Neuronal stem cell (in vitro differentiated cells): ENCODE results near the gene FGF3.

Source experiments
- DNase-seq: peaks from one replicate; pipeline ENCODE4 v3.0.0-alpha.2; 2013; ENCODE audit warnings: low spot score
- H2AFZ ChIP-seq: one replicate; pipeline ENCODE4 v1.6.1; 2013; ENCODE audit warnings: mild to moderate bottlenecking, low read length, inconsistent platforms
- H2AK5ac ChIP-seq: 2 replicates; pipeline ENCODE4 v1.6.1; 2013; ENCODE audit warnings: low read depth, mild to moderate bottlenecking, inconsistent platforms, low read length, moderate library complexity, mixed read lengths
- H2BK120ac ChIP-seq: 2 replicates; pipeline ENCODE4 v1.6.1; 2013; ENCODE audit warnings: low read depth, mild to moderate bottlenecking, inconsistent platforms, low read length, moderate library complexity, mixed read lengths
- H2BK12ac ChIP-seq: one replicate; pipeline ENCODE4 v1.6.1; 2013; ENCODE audit warnings: low read length, inconsistent platforms
- H2BK15ac ChIP-seq: 2 replicates; pipeline ENCODE4 v1.6.1; 2013; ENCODE audit warnings: mild to moderate bottlenecking, low read length, inconsistent platforms, mixed read lengths
- H2BK5ac ChIP-seq: one replicate; pipeline ENCODE4 v1.6.1; 2013; ENCODE audit warnings: inconsistent platforms, mild to moderate bottlenecking, low read length, moderate library complexity
- H3K14ac ChIP-seq: one replicate; pipeline ENCODE4 v1.6.1; 2013; ENCODE audit warnings: low read length, inconsistent platforms
- H3K18ac ChIP-seq: 2 replicates; pipeline ENCODE4 v1.6.1; 2013; ENCODE audit warnings: low read length, inconsistent platforms
- H3K23ac ChIP-seq: 2 replicates; pipeline ENCODE4 v1.6.1; 2013; ENCODE audit warnings: low read depth, mild to moderate bottlenecking, mixed read lengths, low read length, inconsistent platforms; ENCODE audit not compliant: poor library complexity
- H3K27ac ChIP-seq: replicated peaks from 3 replicates; pipeline ENCODE4 v1.5.1; 2013; ENCODE audit warnings: low read length, inconsistent platforms
- H3K27me3 ChIP-seq, 3 experiments: 2 replicates each; pipeline ENCODE4 v1.6.1; 2013; ENCODE audit warnings: low read length in 3 of 3, mild to moderate bottlenecking in 2 of 3, inconsistent platforms in 1 of 3, low read depth in 1 of 3, mixed read lengths in 1 of 3, moderate library complexity in 1 of 3; ENCODE audit not compliant: control insufficient read depth in 3 of 3, insufficient read depth in 3 of 3
- H3K36me3 ChIP-seq, 2 donors: replicated peaks in 1 of 2; 2 replicates each; pipeline ENCODE4 v1.6.1; 2013; ENCODE audit warnings: low read length in 2 of 2; ENCODE audit not compliant: control insufficient read depth in 2 of 2, insufficient read depth in 2 of 2
- H3K4ac ChIP-seq: 2 replicates; pipeline ENCODE4 v1.6.1; 2013; ENCODE audit warnings: inconsistent platforms, mild to moderate bottlenecking, low read length, moderate library complexity
- H3K4me1 ChIP-seq, 2 donors: 1 replicate in 1 of 2; 2 replicates in 1 of 2; pipeline ENCODE4 v1.6.1; 2013; ENCODE audit warnings: low read length in 2 of 2, low read depth in 1 of 2; ENCODE audit not compliant: control insufficient read depth in 2 of 2, insufficient read depth in 1 of 2
- H3K4me2 ChIP-seq: one replicate; pipeline ENCODE4 v1.6.1; 2013; ENCODE audit warnings: mild to moderate bottlenecking, low read length, inconsistent platforms; ENCODE audit not compliant: insufficient read depth, poor library complexity, severe bottlenecking
- H3K4me3 ChIP-seq, 2 donors: 2 replicates each; pipeline ENCODE4 v1.5.1; 2013; ENCODE audit warnings: low read length in 2 of 2, mild to moderate bottlenecking in 2 of 2, inconsistent platforms in 1 of 2, moderate library complexity in 1 of 2
- H3K79me1 ChIP-seq: one replicate; pipeline ENCODE4 v1.6.1; 2013; ENCODE audit warnings: low read depth, mild to moderate bottlenecking, inconsistent platforms, low read length, moderate library complexity
- H3K9ac ChIP-seq: one replicate; pipeline ENCODE4 v1.6.1; 2013; ENCODE audit warnings: mild to moderate bottlenecking, low read depth, low read length, inconsistent platforms; ENCODE audit not compliant: poor library complexity
- H3K9me3 ChIP-seq, 2 donors: replicated peaks in 1 of 2; 2 replicates each; pipeline versions ENCODE3 to v1.6.1; 2013; ENCODE audit warnings: low read length in 2 of 2, mild to moderate bottlenecking in 2 of 2, inconsistent platforms in 1 of 2, low read depth in 1 of 2, mixed read lengths in 1 of 2, moderate library complexity in 1 of 2; ENCODE audit not compliant: control insufficient read depth in 2 of 2, insufficient read depth in 1 of 2
- H4K8ac ChIP-seq: one replicate; pipeline ENCODE4 v1.6.1; 2013; ENCODE audit warnings: low read depth, mild to moderate bottlenecking, inconsistent platforms, low read length, moderate library complexity
- H4K91ac ChIP-seq: one replicate; pipeline ENCODE4 v1.6.1; 2013; ENCODE audit warnings: low read length, low read depth, mild to moderate bottlenecking, inconsistent platforms; ENCODE audit not compliant: poor library complexity
- WGBS, 2 donors: extraction: QIAGEN DNeasy Blood & Tissue Kit; methylation state at CpG; one replicate each; pipeline ENCODE4 v1.1.7; 2013; ENCODE audit warnings: missing lambda C conversion rate in 2 of 2, mixed read lengths in 1 of 2; ENCODE audit not compliant: insufficient read length in 2 of 2, insufficient replicate concordance in 1 of 2; ENCODE audit errors: extremely low coverage in 2 of 2; 5-methylcytosine and 5-hydroxymethylcytosine counted together

Gene FGF3

GRCh38 chr11:69801513-69802335 is 17.5 kb downstream of the FGF3 start:
- H2AFZ ChIP-seq: no peak overlapping the region
- H4K8ac ChIP-seq: no peak overlapping the region
- H3K18ac ChIP-seq: peak overlapping the region; percentile 22
- peaks cover 0 to 2% of the 10 kb centered on the region in 2 donors for H3K4me1 ChIP-seq
- no peaks in the 10 kb centered on the region for H3K79me1 ChIP-seq
- no peak overlapping the region for H3K4me2 ChIP-seq
- H3K23ac ChIP-seq: peak overlapping the region; percentile 38
- H3K27me3 ChIP-seq: no peaks in the 10 kb centered on the region
- peak overlapping the region; percentile 33 for H2AK5ac ChIP-seq
- H3K4me3 ChIP-seq: no peak overlapping the region
- no peak overlapping the region for H2BK5ac ChIP-seq
- H2BK15ac ChIP-seq: peak overlapping the region; percentile 40
- H3K27ac ChIP-seq: no peak overlapping the region
- H4K91ac ChIP-seq: no peak overlapping the region
- H3K4ac ChIP-seq: no peak overlapping the region
- no peak overlapping the region for H2BK120ac ChIP-seq
- H3K36me3 ChIP-seq: no peaks in the 10 kb centered on the region
- WGBS, 2 donors: no CpG with 5 or more reads among the region's 15 CpGs
- DNase-seq: peak; percentile 47
- no peak overlapping the region for H3K9ac ChIP-seq
- H3K9me3 ChIP-seq: peaks cover 0 to 2% of the 10 kb centered on the region in 2 donors
- H3K14ac ChIP-seq: no peak overlapping the region
- no peak overlapping the region for H2BK12ac ChIP-seq

- no peak overlapping the region for H3K4me2 ChIP-seq
- no peak overlapping the region for H2BK5ac ChIP-seq
- H3K9me3 ChIP-seq: peaks cover 0 to 2% of the 10 kb centered on the region in 2 donors
- H2AK5ac ChIP-seq: no peak overlapping the region
- H4K91ac ChIP-seq: no peak overlapping the region
- no peak overlapping the region for H3K9ac ChIP-seq
- H3K36me3 ChIP-seq: no peaks in the 10 kb centered on the region
- no peak overlapping the region for H3K23ac ChIP-seq
- H3K27me3 ChIP-seq: no peaks in the 10 kb centered on the region
- no peak overlapping the region for H4K8ac ChIP-seq
- H3K4me1 ChIP-seq: peaks cover 0 to 2% of the 10 kb centered on the region in 2 donors
- no peaks in the 10 kb centered on the region for H3K79me1 ChIP-seq
- no peak overlapping the region for H3K14ac ChIP-seq
- H2AFZ ChIP-seq: no peak overlapping the region
- DNase-seq: no peak
- WGBS, 2 donors: no CpG with 5 or more reads among the region's 5 CpGs
- no peak overlapping the region for H3K4ac ChIP-seq
- no peak overlapping the region for H2BK15ac ChIP-seq
- no peak overlapping the region for H2BK12ac ChIP-seq
- no peak overlapping the region for H2BK120ac ChIP-seq
- H3K4me3 ChIP-seq: no peak overlapping the region
- no peak overlapping the region for H3K27ac ChIP-seq
- no peak overlapping the region for H3K18ac ChIP-seq
Measured at GRCh38 chr11:69800278-69800677, 18.9 kb downstream of the FGF3 start.

GRCh38 chr11:69799582-69799981 is 19.6 kb downstream of the FGF3 start:
- Histone ChIP-seq H3K36me3 (no peaks in the 10 kb centered on the region), H3K9ac (no peak overlapping the region), H3K9me3 (peaks cover 0 to 2% of the 10 kb centered on the region in 2 donors), H3K4me2 (no peak overlapping the region), H2BK120ac (no peak overlapping the region), H2BK15ac (no peak overlapping the region), H3K27ac (no peak overlapping the region), H3K4me3 (no peak overlapping the region), H2AFZ (no peak overlapping the region), H3K79me1 (no peaks in the 10 kb centered on the region), H4K91ac (no peak overlapping the region), H3K14ac (no peak overlapping the region), H3K23ac (no peak overlapping the region), H2AK5ac (no peak overlapping the region), H4K8ac (no peak overlapping the region), H3K4ac (no peak overlapping the region), H2BK5ac (no peak overlapping the region), H3K27me3 (no peaks in the 10 kb centered on the region), H2BK12ac (no peak overlapping the region), H3K4me1 (peaks cover 0 to 2% of the 10 kb centered on the region in 2 donors), H3K18ac (no peak overlapping the region)
- WGBS, 2 donors: no CpG with 5 or more reads among the region's 3 CpGs
- no peak for DNase-seq

- Histone ChIP-seq H2BK5ac (no peak overlapping the region), H2AFZ (no peak overlapping the region), H3K79me1 (no peaks in the 10 kb centered on the region), H3K9me3 (peaks cover 0 to 2% of the 10 kb centered on the region in 2 donors), H3K23ac (no peak overlapping the region), H3K4me3 (no peak overlapping the region), H2BK12ac (no peak overlapping the region), H3K4me2 (no peak overlapping the region), H3K9ac (no peak overlapping the region), H3K4me1 (peaks cover 0 to 2% of the 10 kb centered on the region in 2 donors), H3K36me3 (no peaks in the 10 kb centered on the region), H4K91ac (no peak overlapping the region), H2BK15ac (no peak overlapping the region), H2AK5ac (no peak overlapping the region), H3K4ac (no peak overlapping the region), H4K8ac (no peak overlapping the region), H3K27ac (no peak overlapping the region), H3K27me3 (no peaks in the 10 kb centered on the region), H3K18ac (no peak overlapping the region), H2BK120ac (no peak overlapping the region), H3K14ac (no peak overlapping the region)
- no peak for DNase-seq
- no CpG with 5 or more reads among the region's 3 CpGs for WGBS, 2 donors
Measured at GRCh38 chr11:69799097-69799496, 20.1 kb downstream of the FGF3 start.
